D721Med (cell line): ENCODE results near the gene MAFG.

Experiments
- DNase-seq: peaks from one replicate; pipeline ENCODE4 v3.0.0; 2011; ENCODE audit warnings: low spot score; ENCODE audit not compliant: insufficient read length
- FAIRE-seq: peaks from 2 replicates; lab custom pipeline; 2011; peaks lifted over from hg19 to GRCh38; lab: Jason Lieb, UNC
- CTCF ChIP-seq: IDR thresholded peaks from 2 replicates; pipeline ENCODE4 v1.5.1; 2012; ENCODE audit warnings: mild to moderate bottlenecking, control low read depth; ENCODE audit not compliant: insufficient read depth; ENCODE audit errors: missing control alignments

The MAFG gene

GRCh38 chr17:81888988-81889595 lies 38.4 kb downstream of the MAFG start:
- DNase-seq, result no peak
- no peak for FAIRE-seq
- no peak for TF ChIP-seq CTCF

- FAIRE-seq, result no peak
- no peak for TF ChIP-seq CTCF
- no peak for DNase-seq
Measured at GRCh38 chr17:81888105-81888987, 39.2 kb downstream of the MAFG start.

GRCh38 chr17:81885869-81886548 lies 41.5 kb downstream of the MAFG start:
- no peak for TF ChIP-seq CTCF
- no peak for FAIRE-seq
- DNase-seq, result no peak

- DNase-seq, result no peak
- no peak for TF ChIP-seq CTCF
- FAIRE-seq, result no peak
Measured at GRCh38 chr17:81885454-81885853, 42.1 kb downstream of the MAFG start.

- no peak for TF ChIP-seq CTCF
- FAIRE-seq, result no peak
- DNase-seq, result no peak
Measured at GRCh38 chr17:81884968-81885367, 42.6 kb downstream of the MAFG start.

GRCh38 chr17:81884520-81884919 lies 43.0 kb downstream of the MAFG start:
- FAIRE-seq, result no peak
- TF ChIP-seq CTCF, result no peak
- no peak for DNase-seq
